Heart left ventricle (tissue), 16 donors: ENCODE data around the gene RNF39. TPM values are rescaled to one million over a fixed set of nuclear protein-coding genes. Genes with fewer than 3 reads are reported as not detected.

ENCODE experiments used
- ATAC-seq, 4 donors: fragments of 200-7000 bp; cut with Tn5 transposase; one replicate each; pipeline ENCODE4 v1.9.1; 2020 to 2022; ENCODE audit warnings: moderate library complexity in 4 of 4, mild to moderate bottlenecking in 3 of 4, moderate number of reproducible peaks in 1 of 4
- DNase-seq, 5 donors: peaks; one replicate each; pipeline ENCODE4 v3.0.0-alpha.2; 2020
- H3K27ac ChIP-seq, 12 donors: fragments of 200-600 bp; sonication (generic) in 4 of 12; one replicate each; pipeline versions ENCODE4 v1.5.0 to v1.8.0; 2016 to 2022; ENCODE audit warnings: mild to moderate bottlenecking in 2 of 12
- H3K27me3 ChIP-seq, 9 donors: fragments of 200-600 bp; sonication (generic) in 2 of 9; one replicate each; pipeline versions ENCODE4 v1.5.1 to v1.8.0; 2016 to 2022; ENCODE audit warnings: mild to moderate bottlenecking in 3 of 9
- H3K36me3 ChIP-seq, 9 donors: fragments of 200-600 bp; sonication (generic) in 2 of 9; one replicate each; pipeline versions ENCODE4 v1.5.0 to v1.8.0; 2018 to 2022; ENCODE audit warnings: mild to moderate bottlenecking in 2 of 9
- H3K4me1 ChIP-seq, 12 donors: fragments of 200-600 bp; sonication (generic) in 4 of 12; one replicate each; pipeline versions ENCODE4 v1.5.0 to v1.8.0; 2016 to 2022; ENCODE audit warnings: mild to moderate bottlenecking in 3 of 12
- H3K4me3 ChIP-seq, 12 donors: fragments of 200-600 bp; sonication (generic) in 4 of 12; one replicate each; pipeline versions ENCODE4 v1.5.0 to v1.8.0; 2017 to 2022; ENCODE audit warnings: mild to moderate bottlenecking in 9 of 12, moderate library complexity in 4 of 12
- H3K9me3 ChIP-seq, 12 donors: fragments of 200-600 bp; sonication (generic) in 4 of 12; one replicate each; pipeline versions ENCODE4 v1.5.0 to v1.8.0; 2016 to 2022; ENCODE audit warnings: mild to moderate bottlenecking in 1 of 12
- CTCF ChIP-seq, 12 donors: fragments of 200-600 bp; sonication (generic) in 4 of 12; IDR thresholded peaks; one replicate each; pipeline versions ENCODE4 v1.5.0 to v1.8.0; 2018 to 2022; ENCODE audit warnings: antibody characterized with exemption in 12 of 12, mild to moderate bottlenecking in 5 of 12
- POLR2A ChIP-seq, 2 donors: fragments of 450-650 bp; IDR thresholded peaks; one replicate each; pipeline ENCODE4 v1.6.1; 2017; ENCODE audit warnings: antibody characterized with exemption in 2 of 2, mild to moderate bottlenecking in 2 of 2, moderate library complexity in 2 of 2
- WGBS, 4 donors: extraction: QIAGEN DNeasy Blood & Tissue Kit in 2 of 4; methylation state at CpG; one replicate each; pipeline versions ENCODE4 v1.1.5 to v1.1.7; 2013 to 2018; 5-methylcytosine and 5-hydroxymethylcytosine counted together
- intact Hi-C, 10 donors: fragments of 100-400 bp; cut with DNase I; formaldehyde crosslinking; loops; one replicate each; pipeline versions ENCODE4 v1.11.1 to v1.14.2; 2022
- polyA plus RNA-seq, 2 donors: library from polyadenylated mRNA; stranded (reverse); fragments of 200-250 nt; gene quantifications; one replicate each; pipeline ENCODE4 v1.2.3, GENCODE V29; 2013
- total RNA-seq, 9 donors: library from RNA; depleted of rRNA in 2 of 9; stranded (reverse); fragments of >200 nt in 2 of 9; fragmentation: NEBNext Ultra II Directional in 3 of 9; extraction: Animal tissue kit (Norgen Biotek cat#: 25700) in 3 of 9; gene quantifications; one replicate each; pipeline versions ENCODE4 v1.1.0 to v1.2.4, GENCODE V29; 2016 to 2023
- donor health status: ischemic (EF 13 %, LVEDD 7.1; RV severe dilation, severe dysfunction).
- donor health status: healthy with polysubstance abuse.
- donor health status: DM: no; HTN: yes; CAD: no.
- donor health status: DM: no; HTN: no; CAD: no.
- donor health status: ischemic (EF 25% LVEDD 6.9; RV normal size, moderate dysfunction).
- donor health status: ischemic (EF 25% LVEDD 5.7; RV mildly dilated, moderate dysfunction).
- donor health status: healthy.
- donor health status: DM: yes; HTN: yes; CAD: no.
- donor health status: ischemic (EF 35%, LVEDD 5.7; RV mildly dilated, moderate dysfunction).
- donor health status: nonischemic (EF 11% LVEDD 7.7; RV severe dilation, severe dysfunction).
- donor health status: DM: yes; HTN: yes; CAD: no.
- donor health status: PGD.
- donor health status: ischemic (EF 29% LVEDD 5.4; RV normal size, mild dysfunction).
- donor health status: nonischemic (EF 23%, LVEDD 6.1; RV moderate dilation, normal function).

RNF39 gene
- total and polyA plus RNA-seq, 11 donors, result 0.68 TPM; not detected in 10

GRCh38 chr6:30060606-30061091, 14.9 kb downstream of the RNF39 start:
- peaks cover 3 to 35% (median 21%) of the 10 kb centered on the region in 12 donors for H3K4me1 ChIP-seq
- peak overlapping the region; percentile 57 to 93 (median 88) for H3K27ac ChIP-seq
- peak; percentile 8 to 30 (median 20) for ATAC-seq
- intact Hi-C loops, result loop anchor here in 3 of 10 donors (5.0 to 10.0 kb wide), 3 partner anchors 42 to 264 kb away; partner anchors contain the start of gene TRIM39 (in 1 of the 3)
- H3K4me3 ChIP-seq, result peak overlapping the region; percentile 61 to 93 (median 73)
- WGBS, 4 donors, result 0 to 1% (median 0%) methylated on average over 24 of the region's 24 CpGs
- DNase-seq, result peak in 2 of 5 donors; percentile 26 to 36
- H3K9me3 ChIP-seq, result no peaks in the 10 kb centered on the region
- H3K27me3 ChIP-seq, result no peaks in the 10 kb centered on the region
- H3K36me3 ChIP-seq, result peaks cover 0 to 43% (median 21%) of the 10 kb centered on the region in 9 donors
- TF ChIP-seq POLR2A (IDR thresholded peaks at IDR 0.05) (no peak), CTCF (IDR thresholded peaks at IDR 0.05) (no peak)

- Histone ChIP-seq H3K9me3 (no peaks in the 10 kb centered on the region), H3K4me1 (peaks cover 3 to 12% (median 10%) of the 10 kb centered on the region in 12 donors), H3K36me3 (peaks cover 0 to 57% (median 24%) of the 10 kb centered on the region in 9 donors), H3K27ac (no peak overlapping the region), H3K27me3 (no peaks in the 10 kb centered on the region), H3K4me3 (no peak overlapping the region)
- no peak for DNase-seq
- 63 to 87% (median 71%) methylated on average over 1 of the region's 1 CpG for WGBS, 4 donors
- no peak for TF ChIP-seq CTCF (IDR thresholded peaks at IDR 0.05)
- TF ChIP-seq POLR2A (IDR thresholded peaks at IDR 0.05), result no peak
- intact Hi-C loops, result no loop called here
- ATAC-seq, result no peak
Measured at GRCh38 chr6:30055513-30055912, 20.1 kb downstream of the RNF39 start.

GRCh38 chr6:30053682-30054081, 21.9 kb downstream of the RNF39 start:
- intact Hi-C loops, result no loop called here
- no peaks in the 10 kb centered on the region for H3K27me3 ChIP-seq
- DNase-seq (no peak), ATAC-seq (no peak)
- H3K9me3 ChIP-seq, result no peaks in the 10 kb centered on the region
- H3K27ac ChIP-seq, result no peak overlapping the region
- TF ChIP-seq CTCF (IDR thresholded peaks at IDR 0.05), result no peak
- TF ChIP-seq POLR2A (IDR thresholded peaks at IDR 0.05), result no peak
- peaks cover 0 to 57% (median 24%) of the 10 kb centered on the region in 9 donors for H3K36me3 ChIP-seq
- 79 to 84% (median 80%) methylated on average over 3 of the region's 3 CpGs for WGBS, 4 donors
- no peak overlapping the region for H3K4me3 ChIP-seq
- no peaks in the 10 kb centered on the region for H3K4me1 ChIP-seq

GRCh38 chr6:30047220-30047619, 28.3 kb downstream of the RNF39 start:
- no peak for DNase-seq
- H3K27me3 ChIP-seq, result no peaks in the 10 kb centered on the region
- no peaks in the 10 kb centered on the region for H3K9me3 ChIP-seq
- no peak overlapping the region for H3K27ac ChIP-seq
- ATAC-seq, result no peak
- H3K4me1 ChIP-seq, result peaks cover 0 to 12% (median 2%) of the 10 kb centered on the region in 12 donors
- intact Hi-C loops, result no loop called here
- WGBS, 4 donors, result 56 to 73% (median 68%) methylated on average over 2 of the region's 2 CpGs
- TF ChIP-seq POLR2A (IDR thresholded peaks at IDR 0.05) (no peak), CTCF (IDR thresholded peaks at IDR 0.05) (no peak)
- no peak overlapping the region for H3K4me3 ChIP-seq
- peaks cover 0 to under 1% (median 0%) of the 10 kb centered on the region in 9 donors for H3K36me3 ChIP-seq
